C1 segment of cervical spinal cord (tissue), 14 donors: ENCODE data around the gene WSB2.

Experiments
- DNase-seq, 14 donors: peaks; one replicate each; lab custom pipeline; 2025; lab: John Stamatoyannopoulos, UW

The WSB2 gene

DNA sequence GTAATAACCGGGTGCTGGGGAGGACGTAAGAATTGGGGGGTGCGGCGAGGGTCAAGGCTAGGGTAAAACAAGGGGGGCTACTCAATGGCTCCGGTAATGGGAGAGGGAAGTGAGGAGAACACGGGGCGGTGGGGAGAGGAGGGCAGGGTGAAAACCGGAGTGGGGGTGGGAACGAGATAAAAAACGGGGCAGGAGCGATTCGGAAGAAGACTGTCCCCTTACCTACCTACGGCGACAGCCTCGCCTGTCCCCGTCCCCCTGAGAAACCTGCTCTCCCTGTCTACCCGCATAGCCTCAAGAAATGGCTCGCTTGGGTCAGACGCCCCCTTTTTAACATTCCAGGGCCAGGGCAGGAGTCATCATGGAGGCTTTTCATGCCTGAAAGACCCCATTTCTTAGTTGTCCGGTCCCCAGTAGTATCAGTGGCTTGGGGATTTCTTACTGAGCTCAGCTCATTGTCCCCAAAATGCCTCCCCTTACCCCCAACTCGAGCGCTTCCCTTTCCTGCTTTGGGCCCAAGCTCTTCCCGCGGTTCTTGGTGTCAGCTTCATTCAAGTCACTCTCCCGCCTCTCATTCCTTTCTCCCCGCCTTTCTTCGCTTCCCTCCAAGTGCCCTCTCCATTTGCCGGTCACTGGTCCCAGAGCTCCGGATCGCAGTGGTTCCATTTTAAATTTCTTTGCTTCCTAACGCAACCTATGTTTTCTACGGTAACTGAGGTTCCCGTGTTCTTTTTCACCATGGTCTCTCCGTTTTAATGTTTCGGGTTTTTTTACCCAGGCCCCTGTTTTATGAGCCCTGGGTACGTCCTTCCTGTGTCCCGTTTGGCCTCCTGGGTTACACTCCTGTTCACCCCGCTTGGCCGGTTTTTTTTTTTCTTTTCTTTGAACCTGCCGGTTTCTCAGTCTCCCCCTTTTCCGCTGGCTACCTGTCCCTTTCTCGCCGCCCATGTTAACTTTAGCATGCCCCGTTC lies 1.2 kb upstream of the WSB2 start:
- DNase-seq = peak in 11 of 14 donors; percentile 22 to 72 (median 47)

DNA sequence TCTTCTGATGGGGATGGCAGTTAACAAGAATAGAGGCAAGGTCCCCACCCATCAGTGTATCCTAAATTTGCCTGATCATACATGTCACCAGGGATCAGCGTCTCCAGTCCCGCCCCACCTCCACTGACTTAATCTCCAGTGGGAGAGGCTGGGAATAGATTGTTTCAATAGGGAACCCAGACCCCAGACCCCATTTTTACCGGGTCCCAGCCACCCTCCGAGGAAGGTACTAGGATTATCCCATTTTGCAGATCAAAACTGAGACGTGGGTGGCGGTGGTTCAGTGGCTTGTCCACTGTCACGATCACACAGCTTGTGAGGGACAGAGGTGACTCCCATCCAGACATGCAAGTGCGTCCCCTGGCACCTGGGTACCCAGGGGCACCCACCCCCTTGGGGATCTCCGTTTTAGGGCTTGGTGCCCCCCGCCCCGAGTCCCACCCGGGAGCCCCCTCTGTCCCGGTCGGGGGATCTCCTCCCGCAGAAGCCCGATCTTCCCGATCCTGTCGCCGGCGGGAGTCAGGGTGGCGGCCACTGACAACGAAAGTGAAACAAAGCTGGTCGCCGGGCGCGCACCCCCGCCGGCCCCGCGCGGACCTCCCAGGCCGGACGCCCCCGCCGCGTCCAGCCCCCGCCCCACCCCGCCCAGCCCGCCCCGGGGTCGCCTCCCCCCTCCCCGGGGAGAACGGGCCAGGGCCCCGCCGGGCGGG lies 523 bp downstream of the WSB2 start:
- DNase-seq = peak in 12 of 14 donors; percentile 48 to 82 (median 57)

DNA sequence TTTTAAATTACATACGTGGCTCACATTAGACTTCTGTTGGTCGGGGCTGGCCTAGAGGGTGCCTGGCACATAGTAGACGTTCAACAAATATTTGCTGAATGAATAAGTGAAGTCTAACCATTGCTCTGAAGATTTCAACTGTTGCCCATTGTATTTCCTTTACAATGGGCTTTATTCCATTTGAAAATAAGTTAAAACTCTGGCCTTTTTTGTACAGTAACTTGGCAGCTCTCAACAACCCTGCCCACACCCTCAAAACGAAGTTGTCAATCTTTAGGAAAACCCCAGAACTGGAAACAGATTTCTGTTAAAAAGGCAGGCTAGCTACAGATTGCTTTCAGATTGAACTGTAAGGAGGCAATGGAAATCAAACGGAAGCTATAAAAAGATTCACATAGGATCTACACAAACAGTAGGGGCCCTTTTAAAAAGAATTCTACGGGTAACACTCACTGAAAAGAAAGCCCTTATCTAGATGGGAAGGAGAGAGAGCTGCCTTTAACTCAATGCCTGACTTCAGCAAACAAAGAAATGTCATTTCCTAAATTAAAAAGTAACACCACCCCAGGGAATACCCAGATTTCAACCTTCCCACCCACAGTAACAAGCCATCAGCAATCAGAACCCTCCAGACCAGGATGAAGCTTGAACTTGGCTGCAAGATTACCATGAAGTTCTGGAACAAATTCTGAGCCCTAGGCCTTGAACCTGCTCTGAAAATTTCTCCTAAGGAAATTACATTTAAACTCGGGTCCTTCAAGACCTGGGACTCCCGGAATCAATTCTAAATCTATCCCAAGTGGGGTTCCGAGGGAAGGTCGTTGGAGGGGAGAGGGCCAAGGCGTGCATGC lies 1.4 kb downstream of the WSB2 start:
- DNase-seq = peak in 2 of 14 donors; percentile 31 to 41

DNA sequence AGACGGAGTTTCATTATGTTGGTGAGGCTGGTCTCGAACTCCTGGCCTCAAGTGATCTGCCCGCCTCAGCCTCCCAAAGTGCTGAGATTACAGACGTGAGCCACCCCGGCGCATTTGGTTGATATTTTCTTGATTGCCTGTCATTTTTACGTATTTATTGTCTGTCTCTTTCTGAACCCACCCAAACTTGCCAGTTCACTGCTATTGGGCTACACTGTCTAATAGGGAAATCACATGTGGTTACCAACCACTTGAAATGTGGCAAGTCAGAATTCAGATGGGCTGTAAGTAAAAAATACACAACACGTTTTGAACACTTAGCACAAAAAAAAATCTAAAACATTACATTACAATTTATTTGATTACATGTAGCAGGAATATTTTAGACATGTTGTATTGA lies 2.1 kb downstream of the WSB2 start:
- no peak for DNase-seq

DNA sequence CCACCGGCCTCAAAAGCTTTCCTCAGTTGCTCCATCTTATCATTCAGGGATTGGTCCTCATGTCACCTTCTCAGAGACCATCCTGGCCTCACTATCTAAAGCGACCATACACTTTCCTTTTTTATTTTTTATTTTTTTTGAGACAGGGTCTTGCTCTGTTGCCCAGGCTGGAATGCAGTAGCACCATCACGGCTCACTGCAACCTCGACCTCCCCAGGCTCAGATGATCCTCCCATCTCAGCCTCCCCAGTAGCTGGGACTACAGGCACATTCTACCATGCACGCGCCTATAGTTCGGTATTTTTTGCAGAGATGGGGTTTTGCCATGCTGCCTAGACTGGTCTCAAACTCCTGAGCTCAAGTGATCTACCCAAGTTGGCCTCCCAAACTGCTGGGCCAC lies 2.8 kb downstream of the WSB2 start:
- no peak for DNase-seq

DNA sequence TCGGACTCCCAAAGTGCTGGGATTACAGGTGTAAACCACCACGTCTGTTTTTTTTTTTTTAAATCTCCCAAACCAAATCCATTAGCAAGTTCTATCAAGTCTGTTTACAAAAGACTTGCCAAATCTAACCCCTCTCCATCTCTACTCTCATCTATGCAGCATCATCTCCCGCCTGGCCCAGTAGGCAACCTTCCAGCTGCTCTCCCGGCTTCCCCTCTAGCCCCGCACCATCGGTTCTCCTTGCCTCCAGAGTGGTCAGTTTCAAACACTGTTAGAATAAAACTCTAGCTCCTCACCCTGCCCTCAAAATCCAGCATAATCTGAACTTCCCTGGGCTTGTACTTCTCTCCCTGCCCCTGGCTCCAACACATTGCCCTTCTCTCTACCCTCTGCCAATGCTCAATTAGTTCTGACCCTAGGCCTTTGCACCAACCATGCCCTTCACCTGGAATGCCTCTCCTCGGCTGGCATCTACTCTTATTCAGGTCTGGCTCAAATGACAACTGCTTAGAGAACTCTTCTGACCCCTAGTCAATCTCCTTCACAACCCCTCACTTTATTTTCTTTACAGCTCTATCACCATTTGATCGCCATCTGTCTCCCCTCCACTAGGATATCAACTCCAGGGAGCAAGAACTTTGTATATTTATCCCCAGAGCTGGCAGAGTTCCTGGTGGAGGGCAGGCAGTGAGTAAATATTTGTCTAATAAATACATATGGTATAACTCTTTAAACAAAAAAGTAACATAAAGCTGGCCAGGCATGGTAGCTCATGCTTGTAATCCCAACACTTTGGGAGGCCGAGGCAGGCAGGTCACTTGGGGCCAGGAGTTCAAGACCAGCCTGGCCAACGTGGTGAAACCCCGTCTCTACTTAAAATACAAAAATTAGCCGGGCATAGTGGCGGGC lies 4.9 kb downstream of the WSB2 start:
- DNase-seq = peak in 1 of 14 donors; percentile 27

DNA sequence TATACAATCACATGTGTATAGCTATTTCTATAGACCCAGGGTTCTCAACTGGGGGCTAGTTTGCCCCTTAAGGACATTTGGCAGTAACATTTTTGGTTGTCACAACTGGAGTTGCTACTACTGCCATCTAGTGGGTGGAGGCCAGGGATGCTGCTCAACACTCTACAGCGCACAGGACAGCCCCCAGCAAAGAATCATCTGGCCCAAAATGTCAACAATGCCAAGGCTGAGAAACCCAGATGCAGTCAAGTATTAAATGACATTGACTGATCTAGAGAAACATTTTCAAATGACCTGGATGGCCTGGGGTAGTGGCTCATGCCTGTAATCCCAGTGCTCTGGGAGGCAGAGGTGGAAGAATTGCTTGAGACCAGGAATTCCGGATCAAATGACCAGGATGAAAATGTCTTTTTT lies 5.8 kb downstream of the WSB2 start:
- DNase-seq = peak in 1 of 14 donors; percentile 17

DNA sequence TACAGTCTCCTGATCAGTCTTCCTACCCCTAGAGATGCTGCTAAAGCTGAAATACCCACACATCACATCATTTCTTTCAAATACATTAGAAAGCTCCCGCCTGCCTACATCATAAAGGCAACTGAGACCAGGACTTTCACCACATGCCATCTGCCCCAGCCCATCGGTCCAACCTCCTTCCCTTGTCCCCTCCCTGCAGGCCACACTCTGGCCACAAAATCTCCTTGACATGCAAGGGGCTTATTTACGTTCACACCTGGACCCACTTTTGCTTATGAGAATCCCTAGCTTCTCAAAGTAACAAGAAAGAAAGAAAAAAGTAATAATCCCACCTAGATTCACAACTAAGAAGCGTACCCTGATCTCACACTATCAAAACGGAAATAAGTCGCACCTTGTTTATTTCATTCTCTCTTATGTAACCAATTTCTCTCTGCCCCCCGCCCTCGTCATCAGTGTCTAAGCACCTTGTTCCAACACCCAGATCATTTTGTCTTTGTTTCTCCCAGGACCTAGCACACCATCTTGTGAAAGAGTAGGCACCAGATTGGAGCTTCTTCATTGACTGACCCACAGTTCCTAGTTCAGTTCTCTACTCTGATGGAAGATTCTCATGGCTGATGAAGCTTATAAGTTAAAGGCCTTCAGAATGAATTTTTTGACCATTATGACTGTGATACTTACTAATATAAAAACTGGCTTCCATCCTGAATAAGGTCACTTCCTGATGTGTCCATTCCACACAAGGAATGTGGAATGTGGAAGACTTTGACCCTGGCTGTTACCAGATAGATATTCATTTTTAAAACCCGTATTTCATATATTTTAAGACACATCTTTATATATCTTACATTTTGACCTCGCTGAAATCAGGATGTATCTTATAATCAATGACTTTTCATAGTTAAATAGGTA lies 7.7 kb downstream of the WSB2 start:
- no peak for DNase-seq

DNA sequence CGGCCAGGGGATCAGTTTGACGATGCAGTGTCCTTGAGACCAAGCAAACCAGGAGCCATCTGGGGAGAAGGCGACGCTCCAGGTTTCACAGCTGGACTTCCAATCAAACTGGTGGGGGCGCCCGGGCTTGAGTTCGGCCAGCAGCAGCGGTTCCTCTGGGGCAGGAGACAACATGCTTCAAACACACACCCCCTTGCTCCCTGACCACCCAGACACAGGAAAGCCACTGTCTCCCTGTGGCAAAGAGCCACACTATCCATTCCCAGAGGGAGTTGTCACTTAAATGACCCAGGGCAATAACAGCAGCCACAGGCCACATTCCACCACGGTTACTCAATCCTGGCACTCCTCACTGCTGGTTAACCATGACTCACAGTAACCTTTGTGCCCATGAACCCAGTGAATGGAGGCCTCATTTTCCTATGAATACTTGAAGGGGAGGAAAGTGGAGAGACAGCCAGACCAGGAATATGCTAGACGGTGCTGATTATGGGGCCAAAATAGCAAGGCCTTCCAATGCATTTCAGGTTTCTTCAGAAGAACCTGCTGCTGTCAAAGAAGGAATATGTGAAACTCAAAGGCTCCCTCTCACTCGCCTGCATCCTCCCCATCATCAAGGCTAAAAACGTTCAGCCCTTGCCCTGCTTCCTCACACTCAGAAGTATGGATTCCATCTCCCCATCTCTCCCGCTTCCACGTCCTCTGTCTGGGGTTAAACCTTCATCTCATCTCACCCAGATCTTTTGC lies 8.5 kb downstream of the WSB2 start:
- DNase-seq = peak in 11 of 14 donors; percentile 10 to 77 (median 43)

DNA sequence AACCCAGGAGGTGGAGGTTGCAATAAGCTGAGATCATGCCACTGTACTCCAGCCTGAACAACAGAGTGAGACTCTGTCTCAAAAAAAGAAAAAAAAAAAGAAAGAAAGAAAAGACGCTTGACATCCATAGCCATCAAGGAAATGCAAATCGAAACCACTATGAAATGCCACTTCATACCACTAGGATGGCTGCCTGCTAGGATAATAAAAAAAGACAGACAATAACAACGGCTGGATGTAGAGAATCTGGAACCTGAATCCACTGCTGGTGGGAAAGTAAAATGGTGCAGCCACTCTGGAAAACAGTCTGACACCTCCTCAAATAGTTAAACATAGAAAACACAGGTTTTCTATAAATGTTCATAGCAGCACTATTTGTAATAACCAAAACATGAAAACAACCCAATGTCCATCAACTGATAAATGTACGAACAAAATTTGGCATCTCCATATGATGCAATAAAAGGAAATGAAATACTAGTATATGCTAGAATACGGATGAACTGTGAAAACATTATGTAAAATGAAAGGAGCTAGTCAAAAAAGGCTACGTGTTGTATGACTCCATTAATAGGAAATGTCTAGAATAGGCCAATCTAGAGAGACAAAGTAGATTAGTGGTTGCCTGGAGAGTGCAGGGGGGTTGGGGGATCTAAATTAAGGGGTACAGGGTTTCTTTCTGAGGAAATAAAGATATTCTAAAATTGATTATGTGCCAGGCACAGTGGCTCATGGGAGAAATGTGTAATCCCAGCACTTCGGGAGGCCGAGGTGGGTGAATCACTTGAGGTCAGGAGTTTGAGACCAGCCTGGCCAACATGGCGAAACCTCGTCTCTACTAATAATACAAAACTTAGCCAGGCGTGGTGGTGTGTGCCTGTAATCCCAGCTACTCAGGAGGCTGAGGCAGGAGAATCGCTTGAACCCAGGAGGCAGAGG lies 9.7 kb downstream of the WSB2 start:
- DNase-seq = no peak

DNA sequence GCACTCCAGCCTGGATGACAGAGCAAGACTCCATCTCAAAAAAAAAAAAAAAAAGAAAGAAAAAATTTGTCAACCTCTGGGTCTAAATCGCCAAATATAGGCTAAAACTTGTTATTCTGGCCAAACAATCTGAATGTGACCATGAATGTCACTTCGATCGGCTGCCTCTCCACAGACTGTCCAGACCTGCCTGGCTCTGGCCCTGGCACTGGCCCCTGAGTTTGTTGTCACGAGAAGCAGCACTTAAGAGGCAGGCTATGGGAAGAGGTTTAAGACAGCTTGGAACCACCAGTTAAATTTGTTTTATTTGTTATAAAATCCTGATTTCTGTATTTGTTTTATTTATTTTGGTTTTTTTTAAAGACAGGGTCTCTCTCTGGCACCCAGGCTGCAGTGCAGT lies 14.5 kb downstream of the WSB2 start:
- no peak for DNase-seq

DNA sequence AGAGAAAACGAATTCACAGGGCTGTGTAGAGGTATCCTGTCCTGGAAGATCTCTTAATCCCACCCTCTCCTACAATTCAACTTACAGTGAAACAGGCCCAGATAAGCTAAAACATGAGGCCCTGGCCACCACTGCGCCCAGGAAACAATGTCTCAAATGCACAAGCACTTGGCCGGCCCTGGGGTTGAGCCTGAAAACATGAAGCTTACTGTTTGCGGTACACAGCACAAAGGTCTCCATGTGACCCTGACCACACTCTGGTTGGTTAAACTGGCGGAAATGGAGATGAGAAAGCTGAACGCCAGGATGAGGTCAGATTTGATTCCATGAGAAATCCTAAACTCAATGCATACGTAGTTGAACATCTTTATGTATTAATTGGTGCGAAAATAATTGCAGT lies 16.4 kb downstream of the WSB2 start:
- no peak for DNase-seq

DNA sequence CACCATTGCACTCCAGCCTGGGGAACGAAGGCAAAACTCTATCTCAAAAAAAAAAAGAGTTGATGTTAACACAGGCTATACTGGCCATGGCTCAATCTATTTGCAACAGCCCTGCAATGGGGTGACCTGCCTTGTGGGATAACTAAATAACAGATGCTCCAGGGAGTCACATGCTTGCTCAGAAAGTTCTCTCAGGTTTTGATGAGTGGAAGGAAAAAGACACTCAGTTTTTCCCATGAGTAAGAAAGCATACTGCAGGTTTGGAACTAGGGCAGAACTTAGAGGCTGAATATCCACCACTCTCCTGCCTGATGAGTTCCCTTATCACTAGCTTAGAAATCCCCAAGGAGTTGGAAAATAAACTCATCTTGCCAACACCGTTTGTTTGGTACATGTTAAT lies 16.9 kb downstream of the WSB2 start:
- no peak for DNase-seq

DNA sequence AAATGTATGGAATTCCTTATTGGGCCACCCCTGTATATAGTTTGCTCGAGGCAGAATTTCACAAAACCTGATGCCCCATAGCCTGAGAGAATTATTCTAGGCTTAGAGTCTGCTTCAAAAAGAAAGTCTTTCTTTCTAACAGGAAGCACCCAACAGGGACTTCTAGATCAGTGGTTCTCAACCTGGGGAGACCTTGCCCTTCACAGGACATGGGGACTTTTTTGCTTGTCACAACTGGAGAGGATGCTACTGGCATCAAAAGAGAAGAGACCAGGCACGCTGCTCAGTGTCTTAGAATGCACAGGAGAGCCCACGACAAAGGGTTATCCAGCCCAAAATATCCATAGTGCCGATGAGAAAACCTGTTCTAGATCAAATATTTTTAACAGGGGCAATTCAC lies 18.9 kb downstream of the WSB2 start:
- DNase-seq = no peak

DNA sequence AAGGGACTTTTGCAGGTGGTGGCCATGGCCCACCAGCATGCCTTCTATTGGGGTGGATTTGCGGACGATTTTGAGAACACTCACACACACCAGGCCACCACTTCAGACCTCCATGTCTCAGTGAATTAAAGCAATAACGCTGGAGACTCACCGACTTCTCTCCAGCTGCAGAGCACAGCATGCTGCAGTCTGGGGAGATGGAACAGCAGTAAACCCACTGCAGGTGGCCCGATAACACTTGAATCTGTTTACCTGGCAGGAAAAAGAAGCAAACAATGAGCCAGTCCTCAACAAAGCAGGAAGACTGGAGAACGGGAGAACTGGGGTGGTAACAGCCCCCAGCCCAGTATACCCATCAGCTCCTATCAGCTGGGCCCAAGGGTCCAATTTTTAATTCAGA lies 22.8 kb downstream of the WSB2 start:
- DNase-seq = no peak

DNA sequence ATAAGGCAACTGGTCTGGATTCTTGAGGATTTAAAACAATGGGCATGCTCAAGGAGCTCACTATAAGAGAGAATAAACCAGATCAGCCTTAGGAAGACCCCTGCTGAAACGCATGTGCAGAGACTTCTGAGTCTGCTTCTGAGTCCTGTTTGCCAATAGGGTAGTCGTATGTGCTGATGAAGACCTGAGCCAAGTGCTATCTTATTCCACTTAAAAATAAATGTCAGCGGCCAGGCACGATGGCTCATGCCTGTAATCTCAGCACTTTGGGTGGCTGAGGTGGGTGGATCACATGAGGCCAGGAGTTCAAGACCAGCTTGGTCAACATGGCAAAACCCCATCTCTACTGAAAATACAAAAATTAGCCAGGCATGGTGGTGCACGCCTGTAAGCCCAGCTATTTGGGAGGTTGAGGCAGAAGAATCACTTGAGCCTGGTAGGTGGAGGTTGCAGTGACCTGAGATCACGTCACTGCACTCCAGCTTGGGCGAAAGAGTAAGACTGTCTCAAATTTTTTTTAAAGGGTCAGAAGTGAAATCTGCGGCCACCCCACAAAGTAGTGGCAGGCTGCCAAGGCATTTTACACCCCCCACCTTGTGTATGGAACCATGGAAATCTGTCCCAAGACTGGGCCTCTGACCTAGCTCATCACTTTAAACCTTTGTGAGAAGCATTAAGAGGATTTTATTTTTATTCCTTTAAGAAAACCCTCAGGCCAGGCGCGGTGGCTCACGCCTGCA lies 24.1 kb downstream of the WSB2 start:
- DNase-seq = no peak
